ENCODE measurements around the gene ALDH1A2. TPM values are rescaled to one million over a fixed set of nuclear protein-coding genes. Genes with fewer than 3 reads are reported as not detected.

The ALDH1A2 gene
- total RNA-seq, 1 experiment from 2014 or later: 0.22 TPM

GRCh38 chr15:58095415-58095814 lies 29.9 kb upstream of the ALDH1A2 start:
- ChIA-PET POLR2A (ENCODE audit: unreplicated experiment) (interaction anchor here (0.6 kb wide), 1 partner anchor 106 kb away, joined by 4 read pairs; no protein-coding TSS in a partner anchor), CTCF (no interaction called here)
- ATAC-seq (no peak), DNase-seq (no peak)
- BruUV-seq (replicated peaks): no TSS peak
- Histone ChIP-seq H3K4me3 (ENCODE audit: low read length) (no peak overlapping the region), H3F3A (ENCODE audit: low read length, unreplicated experiment) (no peaks in the 10 kb centered on the region), H4K20me1 (ENCODE audit: low read length) (no peaks in the 10 kb centered on the region), H3K4me2 (ENCODE audit: low read length) (no peak overlapping the region), H3K79me2 (ENCODE audit: low read length) (no peaks in the 10 kb centered on the region), H3K4me1 (ENCODE audit: insufficient read depth, low read length) (no peaks in the 10 kb centered on the region), H3K27ac (ENCODE audit: low read length) (no peak overlapping the region), H3K36me3 (ENCODE audit: low read depth, low read length) (no peaks in the 10 kb centered on the region), H3K9ac (ENCODE audit: low read length) (no peak overlapping the region), H3K27me3 (ENCODE audit: low read length) (peaks cover 10% of the 10 kb centered on the region), H2AFZ (ENCODE audit: low read length) (no peak overlapping the region), H3K9me2 (replicated peaks; ENCODE audit: low read length) (no peaks in the 10 kb centered on the region), H3K9me3 (ENCODE audit: low read length) (no peaks in the 10 kb centered on the region)
- intact Hi-C loops (cut with micrococcal nuclease): no loop called here
- no peak for TF ChIP-seq EZH2 (IDR thresholded peaks at IDR 0.05; ENCODE audit: low read length, unreplicated experiment)
- TF ChIP-seq, protein P1, sequence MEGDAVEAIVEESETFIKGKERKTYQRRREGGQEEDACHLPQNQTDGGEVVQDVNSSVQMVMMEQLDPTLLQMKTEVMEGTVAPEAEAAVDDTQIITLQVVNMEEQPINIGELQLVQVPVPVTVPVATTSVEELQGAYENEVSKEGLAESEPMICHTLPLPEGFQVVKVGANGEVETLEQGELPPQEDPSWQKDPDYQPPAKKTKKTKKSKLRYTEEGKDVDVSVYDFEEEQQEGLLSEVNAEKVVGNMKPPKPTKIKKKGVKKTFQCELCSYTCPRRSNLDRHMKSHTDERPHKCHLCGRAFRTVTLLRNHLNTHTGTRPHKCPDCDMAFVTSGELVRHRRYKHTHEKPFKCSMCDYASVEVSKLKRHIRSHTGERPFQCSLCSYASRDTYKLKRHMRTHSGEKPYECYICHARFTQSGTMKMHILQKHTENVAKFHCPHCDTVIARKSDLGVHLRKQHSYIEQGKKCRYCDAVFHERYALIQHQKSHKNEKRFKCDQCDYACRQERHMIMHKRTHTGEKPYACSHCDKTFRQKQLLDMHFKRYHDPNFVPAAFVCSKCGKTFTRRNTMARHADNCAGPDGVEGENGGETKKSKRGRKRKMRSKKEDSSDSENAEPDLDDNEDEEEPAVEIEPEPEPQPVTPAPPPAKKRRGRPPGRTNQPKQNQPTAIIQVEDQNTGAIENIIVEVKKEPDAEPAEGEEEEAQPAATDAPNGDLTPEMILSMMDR (conservative IDR thresholded peaks at IDR 0.05; ENCODE audit: low read depth, low read length): no peak
- no peak for TF ChIP-seq EZH2phosphoT487 (IDR thresholded peaks at IDR 0.05; ENCODE audit: borderline replicate concordance, low read length)

DNA sequence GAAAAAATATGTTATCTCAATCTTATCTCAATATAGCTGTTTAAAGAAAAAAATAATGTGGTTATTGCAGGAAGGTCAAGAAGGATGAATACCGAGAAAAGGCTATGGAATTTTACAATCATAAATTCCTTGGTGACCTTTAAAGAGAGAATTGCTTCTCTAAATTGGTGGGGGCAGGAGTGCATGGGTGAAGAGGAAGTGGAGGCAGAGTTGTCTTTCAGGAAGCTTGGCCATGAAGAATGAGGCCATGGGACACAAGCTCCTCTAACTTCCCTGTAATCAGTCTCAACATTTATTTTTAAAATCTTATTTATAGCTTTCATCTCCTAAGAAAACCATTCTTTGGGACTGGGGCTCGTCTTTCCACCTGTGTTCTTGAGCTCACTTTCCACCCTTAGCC lies 22.4 kb upstream of the ALDH1A2 start:
- H3K27ac ChIP-seq (ENCODE audit: low read length): no peak overlapping the region

DNA sequence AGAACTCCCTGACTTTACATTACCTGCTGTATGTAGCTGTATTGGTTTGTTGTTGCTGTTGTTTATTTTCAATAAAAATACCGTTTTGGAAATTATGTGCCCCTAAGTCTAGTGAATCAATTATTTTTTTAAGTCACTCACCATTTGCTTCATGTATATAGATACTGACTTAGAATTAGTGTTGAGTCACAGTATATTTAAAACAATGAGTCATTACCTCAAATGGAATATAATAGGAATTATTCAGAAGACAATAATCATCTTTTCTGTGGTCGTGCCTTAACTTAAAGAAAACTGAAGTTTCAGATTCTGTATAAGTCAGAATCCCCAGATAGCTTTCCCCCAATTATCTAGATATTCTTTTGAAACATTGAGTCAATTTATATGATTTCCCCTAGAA lies 21.0 kb upstream of the ALDH1A2 start:
- ChIA-PET POLR2A (ENCODE audit: unreplicated experiment) (no interaction called here), CTCF (no interaction called here)
- intact Hi-C loops (cut with micrococcal nuclease): no loop called here
- H3K9ac ChIP-seq (ENCODE audit: low read length): no peak overlapping the region
- no peaks in the 10 kb centered on the region for H3K9me2 ChIP-seq (replicated peaks; ENCODE audit: low read length)
- no TSS peak for BruUV-seq (replicated peaks)
- H3K79me2 ChIP-seq (ENCODE audit: low read length): no peaks in the 10 kb centered on the region
- TF ChIP-seq EZH2 (IDR thresholded peaks at IDR 0.05; ENCODE audit: low read length, unreplicated experiment) (no peak), EZH2phosphoT487 (IDR thresholded peaks at IDR 0.05; ENCODE audit: borderline replicate concordance, low read length) (no peak)
- TF ChIP-seq, protein P1 (conservative IDR thresholded peaks at IDR 0.05; ENCODE audit: low read depth, low read length): no peak
- peaks cover 8% of the 10 kb centered on the region; the same call in 1 of the 2 replicates for H3K4me1 ChIP-seq (ENCODE audit: insufficient read depth, low read length)
- ATAC-seq (no peak; the same call in 1 of the 2 replicates), DNase-seq (peak; percentile 45)
- no peaks in the 10 kb centered on the region for H4K20me1 ChIP-seq (ENCODE audit: low read length)
- no peak overlapping the region for H3K4me3 ChIP-seq (ENCODE audit: low read length)
- H2AFZ ChIP-seq (ENCODE audit: low read length): no peak overlapping the region
- H3K9me3 ChIP-seq (ENCODE audit: low read length): no peaks in the 10 kb centered on the region
- no peaks in the 10 kb centered on the region for H3K36me3 ChIP-seq (ENCODE audit: low read depth, low read length)
- peaks cover 3% of the 10 kb centered on the region; the same call in 1 of the 2 replicates for H3K27me3 ChIP-seq (ENCODE audit: low read length)
- no peaks in the 10 kb centered on the region for H3F3A ChIP-seq (ENCODE audit: low read length, unreplicated experiment)
- 0 out of 2 replicates have a peak overlapping the region, but pooled peaks have one; percentile 11 for H3K4me2 ChIP-seq (ENCODE audit: low read length)
- H3K27ac ChIP-seq (ENCODE audit: low read length): no peak overlapping the region

More for the DNA sequence above, 22.4 kb upstream of the ALDH1A2 start:
- intact Hi-C loops (cut with micrococcal nuclease): no loop called here
- DNase-seq: no peak
- ChIA-PET POLR2A (ENCODE audit: unreplicated experiment) (no interaction called here), CTCF (no interaction called here)
- H3K4me1 ChIP-seq (ENCODE audit: insufficient read depth, low read length): peaks cover 8% of the 10 kb centered on the region; the same call in 1 of the 2 replicates
- no peaks in the 10 kb centered on the region for H3F3A ChIP-seq (ENCODE audit: low read length, unreplicated experiment)
- no peak overlapping the region for H3K4me3 ChIP-seq (ENCODE audit: low read length)
- H4K20me1 ChIP-seq (ENCODE audit: low read length): no peaks in the 10 kb centered on the region
- H3K36me3 ChIP-seq (ENCODE audit: low read depth, low read length): no peaks in the 10 kb centered on the region
- H3K9me2 ChIP-seq (replicated peaks; ENCODE audit: low read length): no peaks in the 10 kb centered on the region
- H3K4me2 ChIP-seq (ENCODE audit: low read length): no peak overlapping the region
- H3K79me2 ChIP-seq (ENCODE audit: low read length): no peaks in the 10 kb centered on the region
- TF ChIP-seq EZH2 (IDR thresholded peaks at IDR 0.05; ENCODE audit: low read length, unreplicated experiment): no peak
- no peak for TF ChIP-seq EZH2phosphoT487 (IDR thresholded peaks at IDR 0.05; ENCODE audit: borderline replicate concordance, low read length)
- TF ChIP-seq, protein P1 (conservative IDR thresholded peaks at IDR 0.05; ENCODE audit: low read depth, low read length): no peak
- H2AFZ ChIP-seq (ENCODE audit: low read length): no peak overlapping the region
- no peaks in the 10 kb centered on the region for H3K9me3 ChIP-seq (ENCODE audit: low read length)
- H3K27me3 ChIP-seq (ENCODE audit: low read length): peaks cover 3% of the 10 kb centered on the region; the same call in 1 of the 2 replicates
- no peak overlapping the region for H3K9ac ChIP-seq (ENCODE audit: low read length)
- no peak for ATAC-seq
- no TSS peak for BruUV-seq (replicated peaks)

All from PC-3 (cell line).